K562 (cell line): ENCODE results near the gene SH2B2. TPM values are rescaled to one million over a fixed set of nuclear protein-coding genes. Genes with fewer than 3 reads are reported as not detected.

Source experiments
- ATAC-seq: fragments of 200-7000 bp; cut with Tn5 transposase; 3 replicates; pipeline ENCODE4 v1.9.1; 2020; ENCODE audit warnings: moderate library complexity
- BruUV-seq: library from RNA; stranded (reverse); fragments of 400-500 nt; replicated peaks from 2 replicates; lab custom pipeline; 2021; lab: Mats Ljungman, UMichigan
- CTCF ChIA-PET: fragments of 300-600 bp; formaldehyde crosslinking; extraction: SDS; loops from one replicate; lab custom pipeline; 2021; ENCODE audit warnings: low intra/inter-chr PET ratio; lab: Yijun Ruan, JAX
- POLR2A ChIA-PET: fragments of 300-600, 350-650 bp; sonication (Branson Sonifier 250); formaldehyde crosslinking; extraction: SDS; loops from one replicate; lab custom pipeline; 2021; ENCODE audit warnings: antibody characterized with exemption, inconsistent platforms; lab: Yijun Ruan, JAX
- DNase-seq, 4 experiments: peaks; one replicate each; pipeline versions ENCODE4 v3.0.0 to v3.0.0-alpha.2; 2011 to 2018; ENCODE audit warnings: low spot score in 3 of 4, mixed read lengths in 3 of 4; ENCODE audit errors: extremely low read depth in 1 of 4
- FAIRE-seq: peaks from 2 replicates; lab custom pipeline; 2011; peaks lifted over from hg19 to GRCh38; lab: Jason Lieb, UNC
- H2AFZ ChIP-seq: 2 replicates; pipeline ENCODE4 v1.6.0; 2011; ENCODE audit warnings: low read depth, low read length, control low read depth, inconsistent platforms
- H3K27ac ChIP-seq: fragments of 200-600 bp; 3 replicates; pipeline ENCODE4 v1.8.0; 2011; ENCODE audit warnings: low read depth, mild to moderate bottlenecking, control low read depth, inconsistent platforms, low read length, moderate library complexity, mixed read lengths; ENCODE audit errors: extremely low read depth
- H3K27me3 ChIP-seq, 2 experiments: fragments of 300-600 bp in 1 of 2; 2 replicates in 1 of 2; 3 replicates in 1 of 2; pipeline versions ENCODE4 v1.6.0 to v1.8.0; 2011; ENCODE audit warnings: inconsistent platforms in 2 of 2, low read length in 2 of 2, mild to moderate bottlenecking in 1 of 2, mixed read lengths in 1 of 2, moderate library complexity in 1 of 2; ENCODE audit not compliant: control insufficient read depth in 2 of 2, insufficient read depth in 2 of 2
- H3K36me3 ChIP-seq: fragments of 300-600 bp; 3 replicates; pipeline ENCODE4 v1.8.0; 2011; ENCODE audit warnings: mild to moderate bottlenecking, low read length, inconsistent platforms; ENCODE audit not compliant: control insufficient read depth, insufficient read depth
- H3K4me1 ChIP-seq, 2 experiments: fragments of 200-600 bp in 1 of 2; replicated peaks in 1 of 2; 2 replicates in 1 of 2; 3 replicates in 1 of 2; pipeline versions ENCODE4 v1.5.1 to v1.8.0; 2011; ENCODE audit warnings: inconsistent platforms in 2 of 2, low read length in 2 of 2, mild to moderate bottlenecking in 1 of 2, mixed read lengths in 1 of 2, moderate library complexity in 1 of 2; ENCODE audit not compliant: control insufficient read depth in 2 of 2, insufficient read depth in 2 of 2
- H3K4me2 ChIP-seq: 2 replicates; pipeline ENCODE4 v1.6.1; 2011; ENCODE audit warnings: low read length, control low read depth, inconsistent platforms, mixed read lengths; ENCODE audit not compliant: insufficient read depth
- H3K4me3 ChIP-seq: fragments of 200-600 bp; sonication (generic), shearing (Covaris generic); 2 replicates; pipeline ENCODE4 v1.5.1; 2016; ENCODE audit warnings: control low read depth, inconsistent platforms
- H3K79me2 ChIP-seq: fragments of 200-600 bp; 3 replicates; pipeline ENCODE4 v1.8.0; 2011; ENCODE audit warnings: low read length, inconsistent platforms; ENCODE audit not compliant: control insufficient read depth, insufficient read depth
- H3K9ac ChIP-seq, 2 experiments: 2 replicates each; pipeline versions ENCODE4 v1.6.0 to v1.6.1; 2011; ENCODE audit warnings: low read depth in 2 of 2, low read length in 2 of 2, control low read depth in 1 of 2, inconsistent platforms in 1 of 2, mild to moderate bottlenecking in 1 of 2, mixed read lengths in 1 of 2; ENCODE audit not compliant: insufficient read depth in 1 of 2
- H3K9me1 ChIP-seq: one replicate; pipeline ENCODE4 v1.6.0; 2011; ENCODE audit warnings: inconsistent platforms, mild to moderate bottlenecking, low read length, moderate library complexity; ENCODE audit not compliant: control insufficient read depth, insufficient read depth
- H3K9me3 ChIP-seq: replicated peaks from 2 replicates; pipeline ENCODE4 v1.5.1; 2011; ENCODE audit warnings: low read depth, low read length, inconsistent platforms; ENCODE audit not compliant: control insufficient read depth, insufficient read depth
- H4K20me1 ChIP-seq: replicated peaks from 2 replicates; pipeline ENCODE4 v1.6.1; 2011; ENCODE audit warnings: low read length, inconsistent platforms, mixed read lengths; ENCODE audit not compliant: control insufficient read depth, insufficient read depth
- BRF1 ChIP-seq: IDR thresholded peaks from 3 replicates; pipeline ENCODE4 v1.6.1; 2011; ENCODE audit warnings: borderline replicate concordance, mild to moderate bottlenecking; ENCODE audit not compliant: insufficient read length; ENCODE audit errors: extremely low read depth
- DNMT1 ChIP-seq: fragments of 450-650 bp; IDR thresholded peaks from 2 replicates; pipeline ENCODE4 v1.6.1; 2016; ENCODE audit warnings: antibody characterized with exemption, mild to moderate bottlenecking
- ILF3 ChIP-seq: fragments of 450-650 bp; IDR thresholded peaks from 2 replicates; pipeline ENCODE4 v1.6.1; 2018; ENCODE audit warnings: antibody characterized with exemption, mild to moderate bottlenecking, moderate library complexity, borderline replicate concordance
- JUND ChIP-seq, 2 experiments: IDR thresholded peaks; 2 replicates in 1 of 2; 3 replicates in 1 of 2; pipeline ENCODE4 v1.6.1; 2011; ENCODE audit warnings: borderline replicate concordance in 2 of 2, low read depth in 2 of 2, low read length in 2 of 2, improper control_type of control experiment in 1 of 2, missing biosample characterization in 1 of 2, missing genetic modification characterization in 1 of 2, missing genetic modification reagents in 1 of 2
- PHB2 ChIP-seq: fragments of 450-650 bp; IDR thresholded peaks from 2 replicates; pipeline ENCODE4 v1.6.1; 2017; ENCODE audit warnings: low read depth
- POU5F1 ChIP-seq: fragments of 150-350 bp; IDR thresholded peaks from 2 replicates; pipeline ENCODE4 v1.6.1; 2014; ENCODE audit warnings: borderline replicate concordance, low read length, low read depth, mild to moderate bottlenecking; ENCODE audit not compliant: partially characterized antibody
- RHOXF2B ChIP-seq: fragments of 250-450 bp; sonication (Bioruptor Pico); conservative IDR thresholded peaks from 2 replicates; pipeline ENCODE4 v1.5.1; 2021
- ZKSCAN8 ChIP-seq: fragments of 200-800 bp; sonication (Bioruptor generic); IDR thresholded peaks from 2 replicates; pipeline ENCODE4 v1.6.1; 2016; ENCODE audit warnings: missing genetic modification characterization, missing compliant biosample characterization
- ZNF23 ChIP-seq: fragments of 250-450 bp; sonication (Bioruptor Pico); IDR thresholded peaks from 2 replicates; pipeline ENCODE4 v1.4.0; 2020; ENCODE audit warnings: mild to moderate bottlenecking
- WGBS: fragments of 100-300 bp; shearing (Covaris generic); methylation state at CpG from one replicate; pipeline ENCODE4 v1.1.6; 2016; ENCODE audit warnings: low coverage, mixed read lengths; ENCODE audit not compliant: insufficient coverage; ENCODE audit errors: missing lambda C conversion rate; 5-methylcytosine and 5-hydroxymethylcytosine counted together
- in situ Hi-C: fragments of 300-500 bp; cut with MboI; formaldehyde crosslinking; loops from 4 replicates; pipeline ENCODE4 v1.15.0; 2018; ENCODE audit warnings: inconsistent platforms, mixed read lengths
- intact Hi-C: fragments of 100-400 bp; cut with micrococcal nuclease; formaldehyde crosslinking; loops from 2 replicates; pipeline ENCODE4 v1.14.2; 2022
- polyA plus RNA-seq, 8 experiments: library from polyadenylated mRNA; depleted of rRNA in 4 of 8; stranded (reverse) in 5 of 8; unstranded in 3 of 8; fragments of >200 nt; fragmentation: Nextera tagmentation in 2 of 8; fragmentation: Illumina TruSeq in 1 of 8; extraction: Ambion mirVana in 2 of 8; extraction: Trizol in 1 of 8; gene quantifications; 2 replicates each; pipeline versions ENCODE4 v1.2.1 to v1.2.3, GENCODE V29; 2011 to 2014; ENCODE audit warnings: inconsistent platforms in 1 of 8, missing spikeins in 1 of 8
- total RNA-seq, 7 experiments: library from RNA; depleted of rRNA in 6 of 7; stranded (reverse); fragments of >200 nt in 6 of 7; fragmentation: Illumina TruSeq in 2 of 7; extraction: Trizol in 2 of 7; gene quantifications; 2 replicates each; pipeline versions ENCODE4 v1.2.1 to v1.2.3, GENCODE V29; 2011 to 2021; ENCODE audit warnings: low replicate concordance in 1 of 7
- TF ChIP-seq, protein P1 (sequence below): sonication (generic); formaldehyde crosslinking; IDR thresholded peaks from 2 replicates; pipeline ENCODE4 v1.8.0; 2022; ENCODE audit warnings: missing genetic modification reagents, mild to moderate bottlenecking, borderline replicate concordance
- TF ChIP-seq, protein P2 (sequence below): fragments of 250-450 bp; sonication (Bioruptor Pico); IDR thresholded peaks from 2 replicates; pipeline ENCODE4 v1.5.0; 2021; ENCODE audit warnings: mild to moderate bottlenecking, moderate library complexity

SH2B2 gene
- total and polyA plus RNA-seq, 9 of the 15 experiments (the other 6 are each of a cell fraction or from before 2014, with no cell fraction given), result 0.03 to 0.89 (median 0.07) TPM; not detected in 4

DNA sequence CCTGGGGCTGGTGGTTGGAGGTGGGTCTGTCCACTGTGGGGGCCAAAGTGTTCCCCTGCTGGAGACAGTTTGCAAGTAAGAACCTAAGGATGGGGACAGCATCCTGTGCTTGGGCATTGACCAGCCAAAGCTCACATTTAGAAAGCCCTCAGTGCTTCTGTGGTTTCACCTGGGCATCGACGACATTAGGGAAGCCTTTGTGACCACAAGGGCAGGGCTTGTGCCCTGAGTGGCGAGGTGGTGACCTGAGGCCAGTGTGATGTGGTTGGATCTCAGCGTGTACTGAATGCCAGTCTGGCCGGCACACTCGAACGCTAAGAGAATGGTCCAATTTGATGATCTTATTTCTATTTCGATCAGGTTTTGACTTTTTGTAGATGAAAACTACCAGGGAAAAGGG, 32.1 kb upstream of the SH2B2 start:
- Histone ChIP-seq H3K4me1 (peaks cover 18 to 22% of the 10 kb centered on the region in 2 experiments), H3K4me3 (no peak overlapping the region), H3K9ac (no peak overlapping the region), H3K36me3 (no peaks in the 10 kb centered on the region; the same call in 2 of the 3 replicates), H3K79me2 (no peaks in the 10 kb centered on the region), H4K20me1 (peaks cover 5% of the 10 kb centered on the region; the same call in 1 of the 2 replicates), H2AFZ (no peak overlapping the region), H3K27ac (no peak overlapping the region), H3K9me1 (no peaks in the 10 kb centered on the region), H3K9me3 (no peaks in the 10 kb centered on the region), H3K4me2 (no peak overlapping the region), H3K27me3 (no peaks in the 10 kb centered on the region)
- FAIRE-seq, result no peak
- in situ Hi-C loops, result no loop called here
- WGBS, result 81% methylated on average over 8 of the region's 8 CpGs
- no peak for ATAC-seq
- TF ChIP-seq ZNF23 (no peak), POU5F1 (no peak), RHOXF2B (no peak), PHB2 (no peak), DNMT1 (no peak), BRF1 (no peak), JUND (IDR thresholded peaks at IDR 0.05; ENCODE audit: borderline replicate concordance, low read depth, low read length) (no peak), JUND (tag; IDR thresholded peaks at IDR 0.05; ENCODE audit: borderline replicate concordance, low read depth, low read length) (no peak), ILF3 (no peak), ZKSCAN8 (CRISPR knock-in tag) (no peak)
- TF ChIP-seq, protein P1, sequence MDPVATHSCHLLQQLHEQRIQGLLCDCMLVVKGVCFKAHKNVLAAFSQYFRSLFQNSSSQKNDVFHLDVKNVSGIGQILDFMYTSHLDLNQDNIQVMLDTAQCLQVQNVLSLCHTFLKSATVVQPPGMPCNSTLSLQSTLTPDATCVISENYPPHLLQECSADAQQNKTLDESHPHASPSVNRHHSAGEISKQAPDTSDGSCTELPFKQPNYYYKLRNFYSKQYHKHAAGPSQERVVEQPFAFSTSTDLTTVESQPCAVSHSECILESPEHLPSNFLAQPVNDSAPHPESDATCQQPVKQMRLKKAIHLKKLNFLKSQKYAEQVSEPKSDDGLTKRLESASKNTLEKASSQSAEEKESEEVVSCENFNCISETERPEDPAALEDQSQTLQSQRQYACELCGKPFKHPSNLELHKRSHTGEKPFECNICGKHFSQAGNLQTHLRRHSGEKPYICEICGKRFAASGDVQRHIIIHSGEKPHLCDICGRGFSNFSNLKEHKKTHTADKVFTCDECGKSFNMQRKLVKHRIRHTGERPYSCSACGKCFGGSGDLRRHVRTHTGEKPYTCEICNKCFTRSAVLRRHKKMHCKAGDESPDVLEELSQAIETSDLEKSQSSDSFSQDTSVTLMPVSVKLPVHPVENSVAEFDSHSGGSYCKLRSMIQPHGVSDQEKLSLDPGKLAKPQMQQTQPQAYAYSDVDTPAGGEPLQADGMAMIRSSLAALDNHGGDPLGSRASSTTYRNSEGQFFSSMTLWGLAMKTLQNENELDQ (CRISPR knock-in tag), result no peak
- TF ChIP-seq, protein P2, sequence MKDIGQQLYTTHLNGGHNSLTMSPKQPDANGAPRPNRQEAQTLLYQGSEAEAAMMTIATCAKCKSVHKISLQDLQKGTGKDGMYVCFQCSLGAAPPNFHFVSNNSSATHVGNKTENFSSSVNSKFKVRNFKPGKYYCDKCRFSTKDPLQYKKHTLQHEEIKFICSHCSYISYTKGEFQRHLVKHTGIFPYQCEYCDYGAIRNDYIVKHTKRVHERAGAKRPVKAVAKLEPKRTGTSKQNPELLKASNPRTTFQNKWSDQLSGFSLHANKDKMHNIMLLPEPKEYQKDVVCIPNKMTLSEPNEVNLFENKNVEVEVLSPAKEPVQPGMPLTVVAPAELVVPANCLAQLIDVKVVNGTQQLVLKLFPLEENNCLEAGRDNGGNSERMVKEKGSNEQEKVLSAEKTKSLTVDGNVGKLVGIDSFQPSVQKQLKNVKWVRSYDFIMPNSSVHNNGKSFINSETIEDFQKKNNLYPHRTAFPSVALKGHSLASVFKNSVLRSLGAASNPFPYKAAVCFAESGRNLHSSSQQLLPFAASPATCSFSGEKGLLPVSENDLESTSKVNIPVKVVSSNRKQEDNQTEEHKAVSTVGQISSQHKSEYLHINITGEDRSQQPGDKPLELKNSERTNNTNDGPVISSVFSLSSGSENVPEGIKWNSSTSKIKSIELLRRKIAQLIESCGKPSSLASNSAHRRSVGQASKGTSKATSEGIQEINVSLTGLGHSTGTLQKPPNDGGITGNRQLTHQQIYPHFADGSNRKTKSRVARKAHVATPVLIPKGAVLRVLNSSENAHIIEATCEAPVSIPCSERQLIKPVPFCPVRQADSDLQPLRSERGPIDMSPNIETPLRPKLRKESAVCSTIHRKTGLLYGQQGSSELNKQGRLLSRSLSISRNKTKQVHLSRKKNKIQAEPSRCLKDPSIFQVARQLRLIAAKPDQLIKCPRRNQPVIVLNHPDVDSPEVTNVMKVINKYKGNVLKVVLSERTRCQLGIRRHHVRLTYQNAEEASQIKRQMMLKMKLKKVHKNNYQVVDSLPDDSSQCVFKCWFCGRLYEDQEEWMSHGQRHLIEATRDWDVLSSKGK (CRISPR knock-in tag), result no peak
- intact Hi-C loops, result no loop called here
- POLR2A ChIA-PET, result interaction anchor here (0.9 to 1.1 kb wide), 2 partner anchors 12 to 16 kb away, joined by 3 read pairs; no protein-coding TSS in a partner anchor
- CTCF ChIA-PET, result no interaction called here
- DNase-seq, result no peak
- BruUV-seq, result no TSS peak
